Heart left ventricle (tissue), 16 donors: ENCODE results near the gene MPO. TPM values are rescaled to one million over a fixed set of nuclear protein-coding genes. Genes with fewer than 3 reads are reported as not detected.

ENCODE experiments used
- ATAC-seq, 4 donors: fragments of 200-7000 bp; cut with Tn5 transposase; one replicate each; pipeline ENCODE4 v1.9.1; 2020 to 2022; ENCODE audit warnings: moderate library complexity in 4 of 4, mild to moderate bottlenecking in 3 of 4, moderate number of reproducible peaks in 1 of 4
- DNase-seq, 5 donors: peaks; one replicate each; pipeline ENCODE4 v3.0.0-alpha.2; 2020
- H3K27ac ChIP-seq, 12 donors: fragments of 200-600 bp; sonication (generic) in 4 of 12; one replicate each; pipeline versions ENCODE4 v1.5.0 to v1.8.0; 2016 to 2022; ENCODE audit warnings: mild to moderate bottlenecking in 2 of 12
- H3K27me3 ChIP-seq, 9 donors: fragments of 200-600 bp; sonication (generic) in 2 of 9; one replicate each; pipeline versions ENCODE4 v1.5.1 to v1.8.0; 2016 to 2022; ENCODE audit warnings: mild to moderate bottlenecking in 3 of 9
- H3K36me3 ChIP-seq, 9 donors: fragments of 200-600 bp; sonication (generic) in 2 of 9; one replicate each; pipeline versions ENCODE4 v1.5.0 to v1.8.0; 2018 to 2022; ENCODE audit warnings: mild to moderate bottlenecking in 2 of 9
- H3K4me1 ChIP-seq, 12 donors: fragments of 200-600 bp; sonication (generic) in 4 of 12; one replicate each; pipeline versions ENCODE4 v1.5.0 to v1.8.0; 2016 to 2022; ENCODE audit warnings: mild to moderate bottlenecking in 3 of 12
- H3K4me3 ChIP-seq, 12 donors: fragments of 200-600 bp; sonication (generic) in 4 of 12; one replicate each; pipeline versions ENCODE4 v1.5.0 to v1.8.0; 2017 to 2022; ENCODE audit warnings: mild to moderate bottlenecking in 9 of 12, moderate library complexity in 4 of 12
- H3K9me3 ChIP-seq, 12 donors: fragments of 200-600 bp; sonication (generic) in 4 of 12; one replicate each; pipeline versions ENCODE4 v1.5.0 to v1.8.0; 2016 to 2022; ENCODE audit warnings: mild to moderate bottlenecking in 1 of 12
- CTCF ChIP-seq, 12 donors: fragments of 200-600 bp; sonication (generic) in 4 of 12; IDR thresholded peaks; one replicate each; pipeline versions ENCODE4 v1.5.0 to v1.8.0; 2018 to 2022; ENCODE audit warnings: antibody characterized with exemption in 12 of 12, mild to moderate bottlenecking in 5 of 12
- POLR2A ChIP-seq, 2 donors: fragments of 450-650 bp; IDR thresholded peaks; one replicate each; pipeline ENCODE4 v1.6.1; 2017; ENCODE audit warnings: antibody characterized with exemption in 2 of 2, mild to moderate bottlenecking in 2 of 2, moderate library complexity in 2 of 2
- WGBS, 4 donors: extraction: QIAGEN DNeasy Blood & Tissue Kit in 2 of 4; methylation state at CpG; one replicate each; pipeline versions ENCODE4 v1.1.5 to v1.1.7; 2013 to 2018; 5-methylcytosine and 5-hydroxymethylcytosine counted together
- intact Hi-C, 10 donors: fragments of 100-400 bp; cut with DNase I; formaldehyde crosslinking; loops; one replicate each; pipeline versions ENCODE4 v1.11.1 to v1.14.2; 2022
- polyA plus RNA-seq, 2 donors: library from polyadenylated mRNA; stranded (reverse); fragments of 200-250 nt; gene quantifications; one replicate each; pipeline ENCODE4 v1.2.3, GENCODE V29; 2013
- total RNA-seq, 9 donors: library from RNA; depleted of rRNA in 2 of 9; stranded (reverse); fragments of >200 nt in 2 of 9; fragmentation: NEBNext Ultra II Directional in 3 of 9; extraction: Animal tissue kit (Norgen Biotek cat#: 25700) in 3 of 9; gene quantifications; one replicate each; pipeline versions ENCODE4 v1.1.0 to v1.2.4, GENCODE V29; 2016 to 2023
- donor health status: ischemic (EF 13 %, LVEDD 7.1; RV severe dilation, severe dysfunction).
- donor health status: healthy with polysubstance abuse.
- donor health status: DM: no; HTN: yes; CAD: no.
- donor health status: DM: no; HTN: no; CAD: no.
- donor health status: ischemic (EF 25% LVEDD 6.9; RV normal size, moderate dysfunction).
- donor health status: ischemic (EF 25% LVEDD 5.7; RV mildly dilated, moderate dysfunction).
- donor health status: healthy.
- donor health status: DM: yes; HTN: yes; CAD: no.
- donor health status: ischemic (EF 35%, LVEDD 5.7; RV mildly dilated, moderate dysfunction).
- donor health status: nonischemic (EF 11% LVEDD 7.7; RV severe dilation, severe dysfunction).
- donor health status: DM: yes; HTN: yes; CAD: no.
- donor health status: PGD.
- donor health status: ischemic (EF 29% LVEDD 5.4; RV normal size, mild dysfunction).
- donor health status: nonischemic (EF 23%, LVEDD 6.1; RV moderate dilation, normal function).

The MPO gene
- total and polyA plus RNA-seq, 11 donors = 0.11 to 2.8 (median 0.31) TPM; not detected in 4

- intact Hi-C loops = no loop called here
- ATAC-seq = no peak
- H3K9me3 ChIP-seq = no peaks in the 10 kb centered on the region
- 62 to 85% (median 73%) methylated on average over 6 of the region's 6 CpGs for WGBS, 4 donors
- H3K4me3 ChIP-seq = no peak overlapping the region
- no peak for TF ChIP-seq POLR2A (IDR thresholded peaks at IDR 0.05)
- no peaks in the 10 kb centered on the region for H3K4me1 ChIP-seq
- H3K27me3 ChIP-seq = peaks cover 0 to 44% (median 13%) of the 10 kb centered on the region in 9 donors
- no peak overlapping the region for H3K27ac ChIP-seq
- H3K36me3 ChIP-seq = no peaks in the 10 kb centered on the region
- DNase-seq = peak in 1 of 5 donors; percentile 4
Observed at GRCh38 chr17:58268774-58269556, 11.8 kb downstream of the MPO start.

- H3K36me3 ChIP-seq = no peaks in the 10 kb centered on the region
- H3K9me3 ChIP-seq = no peaks in the 10 kb centered on the region
- no peak for ATAC-seq
- intact Hi-C loops = no loop called here
- DNase-seq = peak in 1 of 5 donors; percentile 15
- no peak overlapping the region for H3K27ac ChIP-seq
- no peaks in the 10 kb centered on the region for H3K4me1 ChIP-seq
- 78 to 86% (median 83%) methylated on average over 12 of the region's 12 CpGs for WGBS, 4 donors
- no peak for TF ChIP-seq POLR2A (IDR thresholded peaks at IDR 0.05)
- TF ChIP-seq CTCF (IDR thresholded peaks at IDR 0.05) = no peak
- H3K4me3 ChIP-seq = no peak overlapping the region
- H3K27me3 ChIP-seq = peaks cover 0 to 50% (median 17%) of the 10 kb centered on the region in 9 donors
Observed at GRCh38 chr17:58268326-58268725, 12.4 kb downstream of the MPO start.

- intact Hi-C loops = no loop called here
- H3K9me3 ChIP-seq = no peaks in the 10 kb centered on the region
- peaks cover 0 to 56% (median 19%) of the 10 kb centered on the region in 9 donors for H3K27me3 ChIP-seq
- no peaks in the 10 kb centered on the region for H3K4me1 ChIP-seq
- H3K36me3 ChIP-seq = no peaks in the 10 kb centered on the region
- WGBS, 4 donors = 78 to 86% (median 80%) methylated on average over 14 to 22 of the region's 22 CpGs
- DNase-seq = peak in 1 of 5 donors; percentile 9
- no peak for ATAC-seq
- no peak overlapping the region for H3K27ac ChIP-seq
- TF ChIP-seq CTCF (IDR thresholded peaks at IDR 0.05) (no peak), POLR2A (IDR thresholded peaks at IDR 0.05) (no peak)
- H3K4me3 ChIP-seq = no peak overlapping the region
Observed at GRCh38 chr17:58267347-58268324, 13.1 kb downstream of the MPO start.

GRCh38 chr17:58265902-58266875, 14.5 kb downstream of the MPO start:
- Histone ChIP-seq H3K27ac (no peak overlapping the region), H3K36me3 (no peaks in the 10 kb centered on the region), H3K27me3 (peaks cover 0 to 67% (median 19%) of the 10 kb centered on the region in 9 donors), H3K4me1 (no peaks in the 10 kb centered on the region), H3K9me3 (no peaks in the 10 kb centered on the region), H3K4me3 (no peak overlapping the region)
- DNase-seq = peak in 1 of 5 donors; percentile 4
- WGBS, 4 donors = 91 to 95% (median 92%) methylated on average over 7 of the region's 7 CpGs
- intact Hi-C loops = no loop called here
- no peak for ATAC-seq
- no peak for TF ChIP-seq POLR2A (IDR thresholded peaks at IDR 0.05)
- no peak for TF ChIP-seq CTCF (IDR thresholded peaks at IDR 0.05)
